Calu3 (cell line): ENCODE results near the gene EIF2B2. TPM values are rescaled to one million over a fixed set of nuclear protein-coding genes. Genes with fewer than 3 reads are reported as not detected.

Experiments used
- BruUV-seq: library from RNA; stranded (reverse); fragments of 400-500 nt; replicated peaks from 2 replicates; lab custom pipeline; 2021; lab: Mats Ljungman, UMichigan
- CTCF ChIA-PET: fragments of 300-600 bp; sonication (Branson Sonifier 250); formaldehyde crosslinking; loops from one replicate; lab custom pipeline; 2022; ENCODE audit warnings: antibody characterized with exemption; lab: Charles Lee
- DNase-seq: peaks from one replicate; pipeline ENCODE4 v3.0.0; 2022
- H3K27ac Mint-ChIP-seq: one replicate; pipeline ENCODE4 v1.8.0; 2022; ENCODE audit warnings: mixed read lengths; ENCODE audit not compliant: unreplicated experiment
- H3K27me3 Mint-ChIP-seq: one replicate; pipeline ENCODE4 v1.8.0; 2022; ENCODE audit warnings: mixed read lengths; ENCODE audit not compliant: unreplicated experiment
- H3K36me3 Mint-ChIP-seq: one replicate; pipeline ENCODE4 v1.8.0; 2022; ENCODE audit warnings: mild to moderate bottlenecking, moderate library complexity, mixed read lengths; ENCODE audit not compliant: insufficient read depth, unreplicated experiment
- H3K4me1 Mint-ChIP-seq: one replicate; pipeline ENCODE4 v1.8.0; 2022; ENCODE audit warnings: mild to moderate bottlenecking, low read depth, mixed read lengths; ENCODE audit not compliant: unreplicated experiment
- H3K4me3 Mint-ChIP-seq: one replicate; pipeline ENCODE4 v1.8.0; 2022; ENCODE audit warnings: mild to moderate bottlenecking, low read depth, moderate library complexity, mixed read lengths; ENCODE audit not compliant: unreplicated experiment
- H3K9me3 Mint-ChIP-seq: one replicate; pipeline ENCODE4 v1.8.0; 2022; ENCODE audit warnings: low read depth, mixed read lengths; ENCODE audit not compliant: unreplicated experiment
- intact Hi-C: fragments of 100-400 bp; cut with micrococcal nuclease; formaldehyde crosslinking; loops from one replicate; pipeline ENCODE4 v1.10.0; 2022; ENCODE audit not compliant: unreplicated experiment
- total RNA-seq: library from RNA; stranded (reverse); gene quantifications from 2 replicates; pipeline ENCODE4 v1.2.3, GENCODE V29; 2022
- TF ChIP-seq, protein P1 (sequence below): fragments of 200-600 bp; IDR thresholded peaks from one replicate; pipeline ENCODE4 v1.8.0; 2022; ENCODE audit warnings: antibody characterized with exemption; ENCODE audit not compliant: unreplicated experiment

EIF2B2 gene
- total RNA-seq, 1 experiment from 2014 or later, result 41.2 TPM

DNA sequence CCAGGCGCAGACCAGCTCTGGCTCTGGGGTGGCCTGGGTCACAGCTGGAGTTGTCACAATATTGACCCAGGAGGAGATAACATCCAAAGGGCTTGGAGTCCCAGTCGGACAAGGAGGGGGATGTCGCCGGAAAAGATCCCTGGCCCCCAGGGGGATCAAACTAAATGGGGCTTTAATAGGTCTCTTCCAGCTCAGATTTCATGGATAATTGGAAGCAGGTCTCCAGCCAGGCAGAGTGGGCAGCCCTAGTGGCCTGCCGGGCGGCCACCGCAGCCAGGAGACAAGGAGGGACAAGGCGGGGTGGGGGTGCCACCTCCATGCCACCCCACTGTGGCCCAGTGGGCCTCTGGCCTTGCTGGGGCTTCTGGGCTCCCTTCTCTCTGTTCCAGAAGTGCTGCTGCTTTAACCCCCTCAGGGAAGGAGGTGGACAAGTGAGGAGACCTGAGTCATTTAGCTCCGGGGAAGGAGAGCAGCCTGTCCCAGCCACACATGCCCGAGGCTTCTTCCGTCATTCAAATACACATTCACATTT is 24.2 kb upstream of the EIF2B2 start:
- CTCF ChIA-PET, result no interaction called here
- intact Hi-C loops, result no loop called here
- Mint-ChIP-seq H3K9me3 (no peaks in the 10 kb centered on the region), H3K27me3 (no peaks in the 10 kb centered on the region), H3K36me3 (no peaks in the 10 kb centered on the region), H3K4me1 (no peaks in the 10 kb centered on the region), H3K27ac (no peak overlapping the region), H3K4me3 (no peak overlapping the region)
- BruUV-seq, result no TSS peak
- TF ChIP-seq, protein P1, sequence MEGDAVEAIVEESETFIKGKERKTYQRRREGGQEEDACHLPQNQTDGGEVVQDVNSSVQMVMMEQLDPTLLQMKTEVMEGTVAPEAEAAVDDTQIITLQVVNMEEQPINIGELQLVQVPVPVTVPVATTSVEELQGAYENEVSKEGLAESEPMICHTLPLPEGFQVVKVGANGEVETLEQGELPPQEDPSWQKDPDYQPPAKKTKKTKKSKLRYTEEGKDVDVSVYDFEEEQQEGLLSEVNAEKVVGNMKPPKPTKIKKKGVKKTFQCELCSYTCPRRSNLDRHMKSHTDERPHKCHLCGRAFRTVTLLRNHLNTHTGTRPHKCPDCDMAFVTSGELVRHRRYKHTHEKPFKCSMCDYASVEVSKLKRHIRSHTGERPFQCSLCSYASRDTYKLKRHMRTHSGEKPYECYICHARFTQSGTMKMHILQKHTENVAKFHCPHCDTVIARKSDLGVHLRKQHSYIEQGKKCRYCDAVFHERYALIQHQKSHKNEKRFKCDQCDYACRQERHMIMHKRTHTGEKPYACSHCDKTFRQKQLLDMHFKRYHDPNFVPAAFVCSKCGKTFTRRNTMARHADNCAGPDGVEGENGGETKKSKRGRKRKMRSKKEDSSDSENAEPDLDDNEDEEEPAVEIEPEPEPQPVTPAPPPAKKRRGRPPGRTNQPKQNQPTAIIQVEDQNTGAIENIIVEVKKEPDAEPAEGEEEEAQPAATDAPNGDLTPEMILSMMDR, result no peak
- no peak for DNase-seq

DNA sequence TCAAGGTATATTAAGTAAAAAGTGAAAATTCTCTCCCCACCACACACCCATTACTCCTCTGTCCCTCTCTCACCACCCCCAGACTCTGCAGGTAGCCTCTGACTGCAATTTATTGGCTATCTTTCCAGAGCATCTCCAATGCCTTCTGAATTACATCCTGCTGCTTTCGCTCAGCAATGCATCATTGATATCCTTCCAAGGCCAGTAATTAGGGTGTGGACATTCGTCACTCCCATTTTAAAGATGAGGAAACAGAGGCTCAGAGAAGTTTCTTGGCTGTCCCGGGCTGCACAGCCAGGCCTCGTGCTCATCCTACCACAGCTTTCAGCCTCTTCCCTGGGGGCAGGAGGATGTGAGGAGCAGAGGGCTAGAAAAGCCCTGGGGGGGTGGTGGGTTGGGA is 23.7 kb upstream of the EIF2B2 start:
- TF ChIP-seq, protein P1, result no peak
- H3K4me1 Mint-ChIP-seq, result no peaks in the 10 kb centered on the region
- CTCF ChIA-PET, result no interaction called here
- no peak overlapping the region for H3K27ac Mint-ChIP-seq
- no TSS peak for BruUV-seq
- no peak overlapping the region for H3K4me3 Mint-ChIP-seq
- peaks cover under 1% of the 10 kb centered on the region for H3K36me3 Mint-ChIP-seq
- H3K27me3 Mint-ChIP-seq, result no peaks in the 10 kb centered on the region
- H3K9me3 Mint-ChIP-seq, result no peaks in the 10 kb centered on the region
- no peak for DNase-seq
- intact Hi-C loops, result no loop called here

DNA sequence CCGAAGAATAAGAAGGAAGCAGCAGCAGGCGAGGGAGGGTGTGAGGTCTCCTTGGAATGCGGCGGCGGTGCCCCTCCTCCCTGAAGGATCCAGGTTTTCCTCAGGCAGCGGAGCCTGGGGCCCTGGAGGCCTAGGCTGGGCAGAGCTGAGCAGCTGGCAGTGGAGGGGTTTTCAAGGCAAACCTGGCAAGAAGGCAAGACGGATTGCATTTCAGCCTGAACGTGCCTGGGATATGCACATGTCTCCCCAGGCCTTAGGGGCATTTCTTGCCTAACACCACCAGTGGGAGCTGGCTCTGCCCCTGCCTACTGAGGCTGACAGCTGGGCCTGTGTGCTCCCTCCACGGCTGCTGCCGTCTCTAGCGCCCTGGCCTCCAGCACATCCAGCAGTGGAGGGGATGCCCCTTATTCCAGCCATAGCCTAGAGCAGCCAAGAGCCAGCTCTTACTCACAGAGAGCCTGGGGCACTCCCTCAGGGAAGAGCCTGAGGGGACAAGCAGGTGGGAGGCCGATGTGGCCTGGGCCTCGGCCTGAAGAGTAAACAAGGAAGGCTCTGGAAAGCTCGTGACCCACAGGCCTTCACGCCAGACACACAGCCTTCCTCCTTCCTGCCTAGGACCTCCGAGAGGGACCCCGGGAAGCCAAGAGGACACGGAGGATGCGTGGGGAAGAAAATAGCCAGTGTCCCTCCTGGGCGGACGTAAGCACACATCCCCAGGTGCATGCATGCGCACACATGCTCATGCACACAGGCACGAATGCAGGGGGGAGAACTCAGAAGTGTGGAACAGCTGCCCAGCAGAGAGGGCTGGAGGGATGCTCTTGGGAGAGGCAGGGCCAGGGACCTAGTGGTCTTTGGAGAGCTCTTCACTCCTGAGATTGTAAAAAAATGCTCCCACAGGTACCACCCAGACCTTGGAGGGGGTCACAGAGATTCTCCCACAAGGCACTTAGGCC is 23.0 kb upstream of the EIF2B2 start:
- H3K4me3 Mint-ChIP-seq, result no peak overlapping the region
- no TSS peak for BruUV-seq
- TF ChIP-seq, protein P1, result no peak
- no peaks in the 10 kb centered on the region for H3K4me1 Mint-ChIP-seq
- no peaks in the 10 kb centered on the region for H3K27me3 Mint-ChIP-seq
- no peaks in the 10 kb centered on the region for H3K9me3 Mint-ChIP-seq
- peaks cover 5% of the 10 kb centered on the region for H3K36me3 Mint-ChIP-seq
- intact Hi-C loops, result no loop called here
- H3K27ac Mint-ChIP-seq, result no peak overlapping the region
- no peak for DNase-seq
- CTCF ChIA-PET, result no interaction called here

DNA sequence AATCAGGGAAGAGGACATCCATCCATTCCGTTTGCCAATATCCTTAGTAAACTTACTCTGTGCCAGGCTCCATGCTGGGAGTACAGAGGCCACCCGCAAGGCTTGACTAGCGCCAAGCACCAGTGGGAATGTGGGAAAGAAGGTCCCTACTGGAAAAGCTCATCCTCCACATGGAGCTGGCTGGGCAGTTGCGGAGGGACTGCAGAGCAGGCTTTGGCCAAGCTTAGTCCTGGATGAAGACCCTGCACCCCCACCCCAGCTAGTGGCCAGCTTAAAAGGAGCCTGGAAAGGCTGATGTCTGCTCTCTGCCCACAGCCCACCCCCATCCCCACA is 22.4 kb upstream of the EIF2B2 start:
- Mint-ChIP-seq H3K36me3 (peaks cover 5% of the 10 kb centered on the region), H3K27ac (no peak overlapping the region), H3K9me3 (no peaks in the 10 kb centered on the region), H3K4me3 (no peak overlapping the region), H3K27me3 (no peaks in the 10 kb centered on the region), H3K4me1 (no peaks in the 10 kb centered on the region)
- intact Hi-C loops, result no loop called here
- CTCF ChIA-PET, result no interaction called here
- DNase-seq, result no peak
- BruUV-seq, result no TSS peak
- TF ChIP-seq, protein P1, result no peak
